ENCODE data around the gene TFF1.
"Not testable (repeated sequence)": the region's sequence is repeated elsewhere in the genome, so short reads cannot be mapped to it uniquely, and the experiment has no call there.

The TFF1 gene

GRCh38 chr21:42366292-42367010 lies at the start of gene TFF1:
TSS of gene TFF1 (minus strand) at chr21:42366535. CDS start at chr21:42366495, 40 bp downstream.
- no peak for DNase-seq

- no peak for DNase-seq
Observed at GRCh38 chr21:42414928-42415769, 48.8 kb upstream of the TFF1 start.

- no peak for DNase-seq
Observed at GRCh38 chr21:42414553-42414927, 48.2 kb upstream of the TFF1 start.

- no peak for DNase-seq
Observed at GRCh38 chr21:42414066-42414465, 47.7 kb upstream of the TFF1 start.

- DNase-seq: no peak
Observed at GRCh38 chr21:42413500-42413899, 47.2 kb upstream of the TFF1 start.

- no peak for DNase-seq
Observed at GRCh38 chr21:42413093-42413492, 46.8 kb upstream of the TFF1 start.

GRCh38 chr21:42412636-42412933 lies 46.2 kb upstream of the TFF1 start:
- no peak for DNase-seq

- DNase-seq: no peak
Observed at GRCh38 chr21:42411891-42412635, 45.7 kb upstream of the TFF1 start.

- DNase-seq: no peak
Observed at GRCh38 chr21:42411197-42411869, 45.0 kb upstream of the TFF1 start.

- DNase-seq: no peak
Observed at GRCh38 chr21:42409366-42409765, 43.0 kb upstream of the TFF1 start.

GRCh38 chr21:42408718-42409117 lies 42.4 kb upstream of the TFF1 start:
- not testable (repeated sequence) for DNase-seq

- no peak for DNase-seq
Observed at GRCh38 chr21:42407476-42407875, 41.1 kb upstream of the TFF1 start.

- no peak for DNase-seq
Observed at GRCh38 chr21:42406866-42407265, 40.5 kb upstream of the TFF1 start.

- no peak for DNase-seq
Observed at GRCh38 chr21:42406201-42406621, 39.9 kb upstream of the TFF1 start.

- no peak for DNase-seq
Observed at GRCh38 chr21:42405064-42406013, 39.0 kb upstream of the TFF1 start.

GRCh38 chr21:42404539-42404938 lies 38.2 kb upstream of the TFF1 start:
- no peak for DNase-seq

- no peak for DNase-seq
Observed at GRCh38 chr21:42403611-42404231, 37.4 kb upstream of the TFF1 start, which contains the start of gene UBASH3A. TSS of gene UBASH3A (plus strand) at chr21:42403902. CDS start at chr21:42403946, 44 bp downstream.

- DNase-seq: no peak
Observed at GRCh38 chr21:42401820-42402251, 35.5 kb upstream of the TFF1 start.

- DNase-seq: no peak
Observed at GRCh38 chr21:42401154-42401553, 34.8 kb upstream of the TFF1 start.

GRCh38 chr21:42400525-42400924 lies 34.2 kb upstream of the TFF1 start:
- no peak for DNase-seq

- no peak for DNase-seq
Observed at GRCh38 chr21:42398436-42399028, 32.2 kb upstream of the TFF1 start.
